Tibial nerve (tissue), 4 donors: Measurements from ENCODE around the gene EIF3L.

ENCODE experiments used
- EP300 ChIP-seq, 2 donors: sonication (generic); formaldehyde crosslinking; IDR thresholded peaks; one replicate each; pipeline ENCODE4 v1.6.1; 2017; ENCODE audit warnings: antibody characterized with exemption in 2 of 2, mild to moderate bottlenecking in 1 of 2
- TF ChIP-seq, protein P1 (sequence below), 5 experiments: fragments of 200-600 bp in 3 of 5; fragments of 450-650 bp in 2 of 5; sonication (generic) in 3 of 5; IDR thresholded peaks; one replicate each; pipeline ENCODE4 v1.5.1; 2016 to 2019; ENCODE audit warnings: antibody characterized with exemption in 5 of 5, mild to moderate bottlenecking in 3 of 5, moderate library complexity in 2 of 5

DNA sequence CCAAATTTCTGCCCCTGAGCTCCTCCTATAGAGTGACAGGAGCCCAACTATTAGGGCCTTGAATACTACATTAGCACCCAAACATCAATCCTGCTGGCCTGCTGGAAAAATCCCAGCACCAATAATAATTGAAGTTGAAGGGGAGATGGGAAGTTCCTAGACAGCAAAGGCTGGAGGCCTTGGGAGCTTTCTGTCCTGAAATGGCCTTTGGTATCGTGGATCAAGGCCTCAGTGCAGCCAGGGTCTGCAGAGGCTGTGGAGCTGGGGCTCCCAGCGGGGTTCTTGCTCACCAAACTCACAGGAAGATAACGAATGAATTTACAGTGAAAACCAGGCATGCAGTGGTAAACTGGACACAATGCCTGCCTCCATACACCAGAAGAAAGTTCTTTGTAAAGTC, 47.7 kb downstream of the EIF3L start:
- TF ChIP-seq, protein P1, sequence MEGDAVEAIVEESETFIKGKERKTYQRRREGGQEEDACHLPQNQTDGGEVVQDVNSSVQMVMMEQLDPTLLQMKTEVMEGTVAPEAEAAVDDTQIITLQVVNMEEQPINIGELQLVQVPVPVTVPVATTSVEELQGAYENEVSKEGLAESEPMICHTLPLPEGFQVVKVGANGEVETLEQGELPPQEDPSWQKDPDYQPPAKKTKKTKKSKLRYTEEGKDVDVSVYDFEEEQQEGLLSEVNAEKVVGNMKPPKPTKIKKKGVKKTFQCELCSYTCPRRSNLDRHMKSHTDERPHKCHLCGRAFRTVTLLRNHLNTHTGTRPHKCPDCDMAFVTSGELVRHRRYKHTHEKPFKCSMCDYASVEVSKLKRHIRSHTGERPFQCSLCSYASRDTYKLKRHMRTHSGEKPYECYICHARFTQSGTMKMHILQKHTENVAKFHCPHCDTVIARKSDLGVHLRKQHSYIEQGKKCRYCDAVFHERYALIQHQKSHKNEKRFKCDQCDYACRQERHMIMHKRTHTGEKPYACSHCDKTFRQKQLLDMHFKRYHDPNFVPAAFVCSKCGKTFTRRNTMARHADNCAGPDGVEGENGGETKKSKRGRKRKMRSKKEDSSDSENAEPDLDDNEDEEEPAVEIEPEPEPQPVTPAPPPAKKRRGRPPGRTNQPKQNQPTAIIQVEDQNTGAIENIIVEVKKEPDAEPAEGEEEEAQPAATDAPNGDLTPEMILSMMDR (IDR thresholded peaks at IDR 0.05), result no peak
- TF ChIP-seq EP300 (IDR thresholded peaks at IDR 0.05), result no peak
